AG04449 (cell line): ENCODE data around the gene RGS9.
"Not testable (repeated sequence)": the region's sequence is repeated elsewhere in the genome, so short reads cannot be mapped to it uniquely, and the experiment has no call there.

ENCODE experiments used
- CTCF ChIA-PET: fragments of 350-600 bp; formaldehyde crosslinking; extraction: SDS; loops from one replicate; lab custom pipeline; 2021; ENCODE audit warnings: antibody characterized with exemption; lab: Yijun Ruan, JAX
- POLR2A ChIA-PET: fragments of 400-600, 350-600 bp; formaldehyde crosslinking; extraction: SDS; loops from one replicate; lab custom pipeline; 2020; ENCODE audit warnings: antibody characterized with exemption, inconsistent platforms; lab: Yijun Ruan, JAX
- DNase-seq: peaks from one replicate; pipeline ENCODE4 v3.0.0-alpha.2; 2010; ENCODE audit warnings: low read depth, low spot score
- H3K4me3 ChIP-seq: 2 replicates; pipeline ENCODE4 v1.5.1; 2011; ENCODE audit warnings: low read depth, mild to moderate bottlenecking, control low read depth, low read length
- TF ChIP-seq, protein P1 (sequence below): IDR thresholded peaks from one replicate; pipeline ENCODE4 v1.5.1; 2011; ENCODE audit warnings: mild to moderate bottlenecking, moderate library complexity, low read length, control low read depth, inconsistent platforms; ENCODE audit not compliant: insufficient read depth; ENCODE audit errors: missing control alignments

The RGS9 gene

DNA sequence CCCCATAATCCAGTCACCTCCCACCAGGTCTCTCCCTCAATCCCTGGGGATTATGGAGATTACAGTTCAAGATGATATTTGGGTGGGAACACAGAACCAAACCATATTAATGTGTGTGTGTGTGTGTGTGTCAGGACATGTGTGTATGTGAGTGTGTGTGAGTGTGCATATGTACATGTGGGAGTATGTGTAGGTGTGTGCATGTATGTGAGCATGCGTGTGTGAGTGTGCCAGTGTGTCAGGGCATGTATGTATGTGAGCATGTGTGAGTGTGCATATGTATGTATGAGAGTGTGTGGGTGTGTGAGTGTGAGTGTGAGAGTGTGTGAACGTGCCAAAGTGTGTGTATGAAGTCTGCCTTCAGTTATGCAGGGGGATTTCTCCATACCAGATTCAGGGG is 37.8 kb downstream of the RGS9 start:
- DNase-seq, result no peak
- H3K4me3 ChIP-seq, result no peak overlapping the region
- TF ChIP-seq, protein P1, sequence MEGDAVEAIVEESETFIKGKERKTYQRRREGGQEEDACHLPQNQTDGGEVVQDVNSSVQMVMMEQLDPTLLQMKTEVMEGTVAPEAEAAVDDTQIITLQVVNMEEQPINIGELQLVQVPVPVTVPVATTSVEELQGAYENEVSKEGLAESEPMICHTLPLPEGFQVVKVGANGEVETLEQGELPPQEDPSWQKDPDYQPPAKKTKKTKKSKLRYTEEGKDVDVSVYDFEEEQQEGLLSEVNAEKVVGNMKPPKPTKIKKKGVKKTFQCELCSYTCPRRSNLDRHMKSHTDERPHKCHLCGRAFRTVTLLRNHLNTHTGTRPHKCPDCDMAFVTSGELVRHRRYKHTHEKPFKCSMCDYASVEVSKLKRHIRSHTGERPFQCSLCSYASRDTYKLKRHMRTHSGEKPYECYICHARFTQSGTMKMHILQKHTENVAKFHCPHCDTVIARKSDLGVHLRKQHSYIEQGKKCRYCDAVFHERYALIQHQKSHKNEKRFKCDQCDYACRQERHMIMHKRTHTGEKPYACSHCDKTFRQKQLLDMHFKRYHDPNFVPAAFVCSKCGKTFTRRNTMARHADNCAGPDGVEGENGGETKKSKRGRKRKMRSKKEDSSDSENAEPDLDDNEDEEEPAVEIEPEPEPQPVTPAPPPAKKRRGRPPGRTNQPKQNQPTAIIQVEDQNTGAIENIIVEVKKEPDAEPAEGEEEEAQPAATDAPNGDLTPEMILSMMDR, result no peak
- ChIA-PET CTCF (no interaction called here), POLR2A (no interaction called here)

DNA sequence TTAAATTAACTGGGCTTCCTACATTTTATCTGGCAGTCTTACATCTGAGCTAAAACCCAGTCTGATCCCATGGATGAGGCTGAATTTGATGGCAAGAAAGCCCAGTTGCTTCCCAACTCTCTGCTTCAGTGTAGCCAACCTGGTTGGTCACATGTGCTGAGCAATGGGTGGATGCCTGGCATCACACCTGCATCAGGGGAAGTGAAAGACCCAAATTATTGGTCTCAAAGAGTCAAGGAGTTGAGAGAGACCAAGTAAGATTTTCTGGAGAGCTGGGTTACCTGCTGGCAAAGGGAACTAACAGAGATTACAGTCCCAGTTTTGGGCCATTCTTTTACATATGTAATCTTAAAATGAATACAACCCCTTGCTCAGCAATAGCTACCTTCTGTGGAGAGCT is 38.8 kb downstream of the RGS9 start:
- H3K4me3 ChIP-seq, result no peak overlapping the region
- ChIA-PET CTCF (interaction anchor here (0.8 kb wide), 1 partner anchor 39 kb away, joined by 3 read pairs; the partner anchor contains the start of gene RGS9), POLR2A (no interaction called here)
- TF ChIP-seq, protein P1, result no peak
- no peak for DNase-seq

DNA sequence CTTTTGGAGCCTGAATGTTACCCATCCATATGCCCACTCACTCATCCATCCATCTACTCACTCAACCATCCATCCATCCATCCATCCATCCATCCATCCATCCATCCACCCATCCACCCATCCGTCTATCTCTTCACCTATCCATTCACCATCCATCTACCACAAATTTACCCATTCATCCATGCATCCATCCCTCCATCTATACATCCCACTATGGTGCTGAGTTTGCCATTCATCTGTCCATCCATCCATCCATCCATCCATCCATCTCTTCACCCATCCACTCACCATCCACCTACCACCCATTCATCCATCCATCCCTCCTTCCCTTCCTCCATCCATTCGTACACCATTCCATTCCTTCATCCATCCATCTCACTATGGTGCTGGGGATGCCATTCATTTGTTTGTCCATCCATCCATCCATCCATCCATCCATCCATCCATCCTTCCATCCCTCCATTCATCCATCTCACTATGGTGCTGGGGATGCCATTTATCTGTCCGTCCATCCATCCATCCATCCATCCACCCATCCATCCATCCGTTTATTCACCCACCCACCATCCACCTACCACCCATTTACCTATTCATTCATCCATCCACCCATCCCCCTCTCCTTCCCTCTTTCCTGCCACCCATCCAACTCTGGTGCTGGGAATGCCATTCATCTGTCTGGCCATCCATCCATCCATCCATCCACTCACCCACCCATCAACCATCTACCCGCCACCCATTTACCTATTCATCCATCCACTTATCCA is 39.7 kb downstream of the RGS9 start:
- TF ChIP-seq, protein P1, result no peak
- H3K4me3 ChIP-seq, result no peak overlapping the region
- CTCF ChIA-PET, result interaction anchor here (1.5 to 3.3 kb wide), 3 partner anchors 19 to 41 kb away, joined by 4 to 18 read pairs (median 7); partner anchors contain the start of gene RGS9
- no peak for DNase-seq
- POLR2A ChIA-PET, result no interaction called here

DNA sequence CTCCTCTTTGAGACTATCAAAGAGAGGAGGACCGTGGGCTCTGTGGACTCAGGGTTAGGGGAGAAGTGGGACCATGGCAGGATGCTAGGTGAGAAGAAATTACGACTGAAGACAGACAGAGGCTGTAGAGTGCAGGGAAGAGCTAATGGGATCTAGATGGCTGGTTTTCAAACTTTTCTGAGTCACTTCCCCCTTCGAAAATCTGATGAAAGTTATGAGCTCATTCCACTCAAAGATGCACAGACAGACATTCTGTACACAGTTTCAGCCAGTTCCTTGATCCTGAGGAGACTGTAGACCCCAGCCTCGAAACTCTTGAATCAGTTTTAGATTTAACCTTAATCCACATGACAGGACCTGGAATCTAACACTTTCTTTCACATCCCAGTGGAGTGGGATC is 40.7 kb downstream of the RGS9 start:
- ChIA-PET POLR2A (no interaction called here), CTCF (interaction anchor here (1.3 to 3.3 kb wide), 4 partner anchors 9 to 42 kb away, joined by 4 to 18 read pairs (median 6); partner anchors contain the start of gene RGS9)
- H3K4me3 ChIP-seq, result no peak overlapping the region
- TF ChIP-seq, protein P1, result no peak
- DNase-seq, result no peak

DNA sequence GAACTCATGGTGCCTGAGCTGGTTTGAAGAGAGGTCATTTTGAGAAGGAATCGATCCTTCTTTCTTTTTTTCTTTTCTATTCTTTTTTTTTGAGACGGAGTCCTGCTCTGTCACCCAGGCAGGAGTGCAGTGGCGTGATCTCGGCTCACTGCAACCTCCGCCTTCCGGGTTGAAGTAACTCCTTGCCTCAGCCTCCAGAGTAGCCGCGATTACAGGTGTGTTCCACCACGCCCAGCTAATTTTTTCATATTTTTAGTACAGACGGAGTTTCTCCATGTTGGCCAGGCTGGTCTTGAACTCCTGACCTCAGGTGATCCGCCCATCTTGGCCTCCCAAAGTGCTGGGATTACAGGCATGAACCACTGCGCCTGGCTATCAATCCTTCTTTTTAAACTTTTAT is 43.1 kb downstream of the RGS9 start:
- DNase-seq, POLR2A ChIA-PET: not testable (repeated sequence)
- CTCF ChIA-PET, result interaction anchor here (2.9 to 3.4 kb wide), 3 partner anchors 11 to 44 kb away, joined by 9 to 18 read pairs (median 9); partner anchors contain the start of gene RGS9

DNA sequence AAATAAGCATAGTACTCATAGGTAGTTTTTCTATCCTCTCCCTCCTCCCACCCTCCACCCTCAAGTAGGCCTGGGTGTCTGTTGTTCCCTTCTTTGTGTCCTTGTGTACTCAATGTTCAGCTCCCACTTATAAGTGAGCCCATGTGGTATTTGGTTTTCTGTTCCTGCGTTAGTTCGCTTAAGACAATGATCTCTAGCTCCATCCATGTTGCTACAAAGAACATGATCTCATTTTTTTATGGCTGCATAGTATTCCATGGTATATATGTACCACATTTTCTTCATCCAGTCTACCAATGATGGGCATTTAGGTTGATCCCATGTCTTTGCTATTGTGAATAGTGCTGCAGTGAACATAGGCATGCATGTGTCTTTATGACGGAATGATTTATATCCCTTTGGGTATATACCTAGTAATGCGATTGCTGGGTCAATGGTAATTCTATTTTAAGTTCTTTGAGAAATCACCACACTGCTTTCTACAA is 43.6 kb downstream of the RGS9 start:
- POLR2A ChIA-PET, H3K4me3 ChIP-seq, DNase-seq: not testable (repeated sequence)
- CTCF ChIA-PET, result interaction anchor here (2.9 to 3.4 kb wide), 2 partner anchors 11 to 17 kb away, joined by 9 read pairs; no protein-coding TSS in a partner anchor

More for the DNA sequence above, 43.1 kb downstream of the RGS9 start:
- not testable (repeated sequence) for H3K4me3 ChIP-seq
